Fibroblast of villous mesenchyme (primary cell): Measurements from ENCODE around the gene HSPB6. TPM values are rescaled to one million over a fixed set of nuclear protein-coding genes. Genes with fewer than 3 reads are reported as not detected.
A peak's percentile ranks its signal among the peaks of the same experiment; 100 is the strongest.

Source experiments
- DNase-seq: peaks from one replicate; pipeline ENCODE4 v3.0.0-alpha.2; 2010; ENCODE audit warnings: low read depth
- H3K4me3 ChIP-seq: 2 replicates; pipeline ENCODE4 v1.5.1; 2011; ENCODE audit warnings: low read depth, mild to moderate bottlenecking, low read length
- total RNA-seq: library from RNA; depleted of rRNA; stranded (reverse); fragments of >200 nt; gene quantifications from 2 replicates; pipeline ENCODE4 v1.2.3, GENCODE V29; 2012
- TF ChIP-seq, protein P1 (sequence below): IDR thresholded peaks from 2 replicates; pipeline ENCODE4 v1.5.1; 2012; ENCODE audit warnings: low read depth, mild to moderate bottlenecking, low read length; ENCODE audit not compliant: insufficient read depth

HSPB6 gene
- total RNA-seq, 1 donor, result 20.7 TPM

GRCh38 chr19:35779033-35779432 lies 22.2 kb upstream of the HSPB6 start:
- TF ChIP-seq, protein P1, sequence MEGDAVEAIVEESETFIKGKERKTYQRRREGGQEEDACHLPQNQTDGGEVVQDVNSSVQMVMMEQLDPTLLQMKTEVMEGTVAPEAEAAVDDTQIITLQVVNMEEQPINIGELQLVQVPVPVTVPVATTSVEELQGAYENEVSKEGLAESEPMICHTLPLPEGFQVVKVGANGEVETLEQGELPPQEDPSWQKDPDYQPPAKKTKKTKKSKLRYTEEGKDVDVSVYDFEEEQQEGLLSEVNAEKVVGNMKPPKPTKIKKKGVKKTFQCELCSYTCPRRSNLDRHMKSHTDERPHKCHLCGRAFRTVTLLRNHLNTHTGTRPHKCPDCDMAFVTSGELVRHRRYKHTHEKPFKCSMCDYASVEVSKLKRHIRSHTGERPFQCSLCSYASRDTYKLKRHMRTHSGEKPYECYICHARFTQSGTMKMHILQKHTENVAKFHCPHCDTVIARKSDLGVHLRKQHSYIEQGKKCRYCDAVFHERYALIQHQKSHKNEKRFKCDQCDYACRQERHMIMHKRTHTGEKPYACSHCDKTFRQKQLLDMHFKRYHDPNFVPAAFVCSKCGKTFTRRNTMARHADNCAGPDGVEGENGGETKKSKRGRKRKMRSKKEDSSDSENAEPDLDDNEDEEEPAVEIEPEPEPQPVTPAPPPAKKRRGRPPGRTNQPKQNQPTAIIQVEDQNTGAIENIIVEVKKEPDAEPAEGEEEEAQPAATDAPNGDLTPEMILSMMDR, result no peak
- no peak overlapping the region for H3K4me3 ChIP-seq
- DNase-seq, result no peak

GRCh38 chr19:35777961-35778360 lies 21.1 kb upstream of the HSPB6 start:
- TF ChIP-seq, protein P1, result no peak
- H3K4me3 ChIP-seq, result no peak overlapping the region
- DNase-seq, result no peak

- H3K4me3 ChIP-seq, result no peak overlapping the region
- DNase-seq, result no peak
Measured at GRCh38 chr19:35777086-35777841, 20.4 kb upstream of the HSPB6 start.

DNA sequence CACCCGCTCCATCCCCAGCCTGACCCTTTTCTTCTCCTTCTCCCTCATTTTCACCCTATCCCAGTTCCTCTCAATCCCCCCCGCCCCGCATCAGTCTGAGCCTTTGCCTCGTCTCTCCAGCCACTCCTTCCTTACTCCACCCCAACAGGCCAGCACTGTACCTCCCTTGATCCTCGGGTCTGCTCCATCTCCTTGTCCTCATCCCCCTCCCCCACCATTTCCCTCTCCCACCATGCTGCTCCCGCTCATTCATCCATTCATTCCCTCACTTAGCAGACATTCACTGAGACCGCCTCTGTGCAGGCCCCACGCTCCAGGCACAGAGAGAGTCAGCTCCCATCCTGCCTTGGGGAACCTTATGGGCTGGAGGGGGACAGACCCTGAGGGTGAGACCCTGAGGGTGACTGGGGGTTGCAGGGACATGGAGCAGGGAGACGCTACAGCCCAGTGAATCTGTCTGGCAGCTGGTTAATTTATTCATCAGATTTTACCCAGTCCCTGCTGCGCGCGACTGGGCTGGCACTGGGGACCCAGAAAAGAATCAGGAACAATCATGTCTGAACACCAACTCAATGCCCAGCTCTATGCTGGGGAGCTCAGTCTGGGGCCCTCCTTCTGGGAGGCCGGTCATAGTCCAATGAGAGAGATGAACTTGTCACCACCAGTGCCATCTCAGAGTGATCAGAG lies 19.4 kb upstream of the HSPB6 start:
- peak overlapping the region; percentile 73 for H3K4me3 ChIP-seq
- DNase-seq, result no peak
- TF ChIP-seq, protein P1, result no peak

More at GRCh38 chr19:35777086-35777841, 20.4 kb upstream of the HSPB6 start:
- TF ChIP-seq, protein P1, result no peak

DNA sequence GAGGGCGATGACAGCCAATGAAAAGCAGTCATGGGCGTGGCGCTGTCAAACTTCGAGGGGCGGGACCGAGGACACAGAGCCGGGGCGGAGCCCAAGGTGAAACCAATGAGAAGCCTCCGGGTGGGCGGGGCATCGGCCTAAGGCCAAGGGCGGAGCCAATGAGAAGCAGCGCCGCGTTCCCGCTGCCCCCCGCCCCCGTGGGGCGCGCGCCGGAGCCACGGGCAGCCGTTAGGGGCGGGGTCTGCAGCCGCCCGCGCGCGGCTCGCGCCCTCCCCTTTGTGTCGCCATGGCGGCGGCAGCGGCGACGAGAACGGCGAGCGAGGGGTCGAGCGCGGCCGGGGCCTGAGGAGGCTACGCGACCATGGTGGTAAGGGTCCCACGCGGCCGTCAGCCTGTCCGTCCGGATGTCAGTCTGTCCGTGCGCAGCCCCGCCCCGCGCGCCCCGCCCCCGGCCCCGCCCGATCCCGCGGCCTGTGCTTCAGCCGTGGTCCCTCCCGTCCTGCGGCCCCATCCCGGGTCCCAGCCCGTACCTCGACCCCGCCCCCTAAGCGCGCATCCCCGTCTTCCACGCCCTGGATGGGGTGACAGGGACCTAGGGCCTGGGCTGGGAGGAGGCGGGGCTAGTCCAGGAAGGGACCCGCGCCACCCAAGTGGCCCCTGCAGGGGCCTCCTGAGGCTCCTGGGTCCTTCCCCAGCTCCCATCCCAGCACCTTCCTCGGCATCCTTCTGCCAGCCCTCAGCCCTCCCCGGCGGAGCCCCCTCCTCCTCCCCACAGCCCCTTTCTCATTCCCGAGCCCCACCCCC lies 18.7 kb upstream of the HSPB6 start, which contains the start of gene ARHGAP33:
Gene ARHGAP33 (plus strand): TSS at position 267 of the 804 bp plus-strand sequence. CDS start 95 bp downstream, at position 362.
- peak within 1 kb of the TSS; percentile 73 for H3K4me3 ChIP-seq
- DNase-seq, result peak; percentile 95
- TF ChIP-seq, protein P1, result no peak

- H3K4me3 ChIP-seq, result peak overlapping the region; percentile 73
- DNase-seq, result no peak
- TF ChIP-seq, protein P1, result no peak
Measured at GRCh38 chr19:35775046-35775297, 18.1 kb upstream of the HSPB6 start.
